ENCODE data around the gene GCK.

The GCK gene

DNA sequence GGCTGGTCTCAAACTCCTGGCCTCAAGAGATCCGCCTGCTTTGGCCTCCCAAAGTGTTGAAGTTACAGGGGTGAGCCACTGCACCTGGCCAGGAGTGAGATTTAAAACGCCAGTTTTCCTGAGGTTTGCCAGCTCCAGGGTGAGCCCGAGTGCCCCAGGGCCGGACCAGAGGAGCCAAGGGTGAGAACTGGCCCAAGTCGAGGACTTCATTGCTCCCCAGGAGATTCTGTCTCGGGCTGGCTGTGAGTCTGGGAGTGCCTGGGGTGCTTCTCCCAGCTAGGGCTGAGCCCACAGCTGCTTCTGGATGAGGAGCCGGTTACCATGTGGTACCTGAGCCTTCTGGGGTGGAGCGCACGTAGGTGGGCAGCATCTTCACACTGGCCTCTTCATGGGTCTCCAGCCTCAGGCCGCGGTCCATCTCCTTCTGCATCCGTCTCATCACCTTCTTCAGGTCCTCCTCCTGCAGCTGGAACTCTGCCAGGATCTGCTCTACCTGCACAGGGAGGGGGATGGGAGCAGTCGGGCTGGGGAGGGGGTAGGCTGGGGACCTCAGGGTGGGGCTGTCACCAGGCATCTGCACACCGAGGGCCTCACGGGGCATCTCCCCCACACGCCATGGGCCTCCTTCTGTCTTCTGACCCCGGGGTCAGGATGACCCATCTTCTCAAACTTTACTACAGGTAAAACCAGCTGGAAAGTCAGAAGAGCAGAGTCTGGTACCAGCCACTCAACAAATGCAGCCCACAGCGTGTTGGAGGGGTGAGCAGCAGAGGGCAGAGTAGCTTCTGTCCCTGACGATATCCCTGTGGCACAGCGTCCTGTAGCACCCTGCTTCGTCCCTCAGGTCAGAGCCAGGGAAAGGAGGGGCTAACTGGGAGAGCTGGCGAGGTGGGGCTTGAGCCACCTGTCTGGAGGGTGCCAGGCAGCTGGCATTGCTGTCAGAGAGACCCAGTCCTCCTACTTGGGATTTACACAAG, 36.0 kb downstream of the GCK start:
- ATAC-seq: no peak
- no peak for TF ChIP-seq ZFP3 (CRISPR knock-in tag; IDR thresholded peaks at IDR 0.05)
- TF ChIP-seq, protein P1, sequence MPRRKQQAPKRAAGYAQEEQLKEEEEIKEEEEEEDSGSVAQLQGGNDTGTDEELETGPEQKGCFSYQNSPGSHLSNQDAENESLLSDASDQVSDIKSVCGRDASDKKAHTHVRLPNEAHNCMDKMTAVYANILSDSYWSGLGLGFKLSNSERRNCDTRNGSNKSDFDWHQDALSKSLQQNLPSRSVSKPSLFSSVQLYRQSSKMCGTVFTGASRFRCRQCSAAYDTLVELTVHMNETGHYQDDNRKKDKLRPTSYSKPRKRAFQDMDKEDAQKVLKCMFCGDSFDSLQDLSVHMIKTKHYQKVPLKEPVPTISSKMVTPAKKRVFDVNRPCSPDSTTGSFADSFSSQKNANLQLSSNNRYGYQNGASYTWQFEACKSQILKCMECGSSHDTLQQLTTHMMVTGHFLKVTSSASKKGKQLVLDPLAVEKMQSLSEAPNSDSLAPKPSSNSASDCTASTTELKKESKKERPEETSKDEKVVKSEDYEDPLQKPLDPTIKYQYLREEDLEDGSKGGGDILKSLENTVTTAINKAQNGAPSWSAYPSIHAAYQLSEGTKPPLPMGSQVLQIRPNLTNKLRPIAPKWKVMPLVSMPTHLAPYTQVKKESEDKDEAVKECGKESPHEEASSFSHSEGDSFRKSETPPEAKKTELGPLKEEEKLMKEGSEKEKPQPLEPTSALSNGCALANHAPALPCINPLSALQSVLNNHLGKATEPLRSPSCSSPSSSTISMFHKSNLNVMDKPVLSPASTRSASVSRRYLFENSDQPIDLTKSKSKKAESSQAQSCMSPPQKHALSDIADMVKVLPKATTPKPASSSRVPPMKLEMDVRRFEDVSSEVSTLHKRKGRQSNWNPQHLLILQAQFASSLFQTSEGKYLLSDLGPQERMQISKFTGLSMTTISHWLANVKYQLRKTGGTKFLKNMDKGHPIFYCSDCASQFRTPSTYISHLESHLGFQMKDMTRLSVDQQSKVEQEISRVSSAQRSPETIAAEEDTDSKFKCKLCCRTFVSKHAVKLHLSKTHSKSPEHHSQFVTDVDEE (CRISPR knock-in tag; IDR thresholded peaks at IDR 0.05): no peak
- no peak for TF ChIP-seq ARNTL (CRISPR knock-in tag; IDR thresholded peaks at IDR 0.05; ENCODE audit: borderline replicate concordance, low read depth)
- TF ChIP-seq ZFP30 (CRISPR knock-in tag; IDR thresholded peaks at IDR 0.05): no peak

DNA sequence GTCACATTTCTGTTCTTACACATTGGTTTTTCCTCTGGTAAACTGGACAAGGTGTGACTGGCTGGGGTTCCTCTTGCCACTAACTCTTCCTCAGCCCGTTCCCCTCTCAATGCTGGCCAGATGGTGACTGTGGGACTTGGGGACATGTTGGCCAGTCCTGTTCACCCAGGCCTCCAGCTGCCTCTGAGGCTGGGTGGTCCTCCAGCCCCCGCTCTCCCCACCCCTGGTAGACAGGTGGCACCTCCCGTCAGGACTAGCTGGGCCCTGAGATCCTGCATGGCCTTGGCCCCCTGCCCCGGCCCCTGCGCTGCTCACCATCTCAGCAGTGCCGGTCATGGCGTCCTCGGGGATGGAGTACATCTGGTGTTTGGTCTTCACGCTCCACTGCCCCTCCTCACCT, 37.3 kb downstream of the GCK start:
- TF ChIP-seq BACH2 (CRISPR knock-in tag; IDR thresholded peaks at IDR 0.05; ENCODE audit: borderline replicate concordance): no peak
- TF ChIP-seq ZNF565 (CRISPR knock-in tag; conservative IDR thresholded peaks at IDR 0.05; ENCODE audit: low read depth): no peak
- TF ChIP-seq ZNF8 (CRISPR knock-in tag; IDR thresholded peaks at IDR 0.05): no peak
- no peak for TF ChIP-seq ISL1 (CRISPR knock-in tag; IDR thresholded peaks at IDR 0.05)
- TF ChIP-seq, protein P2, sequence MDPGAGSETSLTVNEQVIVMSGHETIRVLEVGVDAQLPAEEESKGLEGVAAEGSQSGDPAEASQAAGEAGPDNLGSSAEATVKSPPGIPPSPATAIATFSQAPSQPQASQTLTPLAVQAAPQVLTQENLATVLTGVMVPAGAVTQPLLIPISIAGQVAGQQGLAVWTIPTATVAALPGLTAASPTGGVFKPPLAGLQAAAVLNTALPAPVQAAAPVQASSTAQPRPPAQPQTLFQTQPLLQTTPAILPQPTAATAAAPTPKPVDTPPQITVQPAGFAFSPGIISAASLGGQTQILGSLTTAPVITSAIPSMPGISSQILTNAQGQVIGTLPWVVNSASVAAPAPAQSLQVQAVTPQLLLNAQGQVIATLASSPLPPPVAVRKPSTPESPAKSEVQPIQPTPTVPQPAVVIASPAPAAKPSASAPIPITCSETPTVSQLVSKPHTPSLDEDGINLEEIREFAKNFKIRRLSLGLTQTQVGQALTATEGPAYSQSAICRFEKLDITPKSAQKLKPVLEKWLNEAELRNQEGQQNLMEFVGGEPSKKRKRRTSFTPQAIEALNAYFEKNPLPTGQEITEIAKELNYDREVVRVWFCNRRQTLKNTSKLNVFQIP (CRISPR knock-in tag; IDR thresholded peaks at IDR 0.05; ENCODE audit: borderline replicate concordance, low read depth): no peak
- no peak for TF ChIP-seq PPARA (CRISPR knock-in tag; IDR thresholded peaks at IDR 0.05; ENCODE audit: borderline replicate concordance)
- TF ChIP-seq ZFP30 (CRISPR knock-in tag; IDR thresholded peaks at IDR 0.05): no peak
- no peak for TF ChIP-seq OSR1 (CRISPR knock-in tag; IDR thresholded peaks at IDR 0.05)
- TF ChIP-seq TCF4 (CRISPR knock-in tag; IDR thresholded peaks at IDR 0.05; ENCODE audit: borderline replicate concordance): no peak
- no peak for TF ChIP-seq TOX (CRISPR knock-in tag; IDR thresholded peaks at IDR 0.05; ENCODE audit: borderline replicate concordance)
- no peak for TF ChIP-seq SNAI2 (CRISPR knock-in tag; IDR thresholded peaks at IDR 0.05)
- ATAC-seq: no peak

DNA sequence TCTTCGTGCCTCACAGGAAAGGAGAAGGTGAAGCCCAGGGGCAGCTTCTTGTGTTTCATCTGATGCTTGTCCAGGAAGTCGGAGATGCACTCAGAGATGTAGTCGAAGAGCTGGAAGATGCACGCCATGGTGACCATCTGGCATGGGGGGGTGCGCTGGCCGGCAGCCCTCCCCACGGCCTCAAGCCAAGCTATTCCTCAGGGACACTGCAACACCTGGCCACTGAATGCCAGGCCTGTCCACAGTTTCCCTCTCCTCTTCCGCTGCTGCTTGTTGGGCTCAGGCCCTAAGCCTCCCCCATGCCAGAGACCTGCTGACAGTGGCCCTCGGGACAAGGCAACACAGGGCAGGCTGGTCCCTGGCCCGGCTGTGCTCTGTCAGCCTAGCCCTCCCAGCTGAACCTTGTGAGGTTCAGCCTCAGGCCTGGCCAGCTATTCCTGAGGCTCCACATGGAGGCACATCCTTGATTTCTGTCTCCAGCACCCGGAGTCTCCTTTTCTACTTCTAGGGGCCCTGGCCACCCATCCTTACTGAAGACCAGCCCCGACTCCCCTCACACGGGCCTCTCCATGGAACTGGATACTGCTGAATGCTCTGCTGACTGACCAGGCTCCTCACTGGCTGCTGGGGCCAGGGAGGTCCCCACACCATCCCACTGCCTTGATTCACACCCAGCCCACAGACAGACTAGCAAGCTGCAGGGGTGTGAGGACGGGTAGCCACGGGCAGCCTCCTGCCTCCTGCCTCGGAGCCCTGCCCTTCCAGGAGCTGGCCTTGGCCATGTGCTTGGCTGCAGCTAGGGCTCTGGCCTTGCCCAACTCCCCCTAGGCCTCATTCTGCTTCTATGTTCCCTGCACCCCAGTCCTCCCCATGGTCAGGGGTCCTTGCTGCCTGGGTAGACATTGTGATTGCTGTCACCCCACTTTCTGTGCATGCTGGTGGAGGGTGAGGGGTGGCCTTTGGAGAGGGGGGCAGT, 38.0 kb downstream of the GCK start:
- TF ChIP-seq PPARA (CRISPR knock-in tag; IDR thresholded peaks at IDR 0.05; ENCODE audit: borderline replicate concordance) (no peak), ESRRG (CRISPR knock-in tag; IDR thresholded peaks at IDR 0.05) (no peak), OSR1 (CRISPR knock-in tag; IDR thresholded peaks at IDR 0.05) (no peak), ISL1 (CRISPR knock-in tag; IDR thresholded peaks at IDR 0.05) (no peak), BACH2 (CRISPR knock-in tag; IDR thresholded peaks at IDR 0.05; ENCODE audit: borderline replicate concordance) (no peak), ZFP30 (CRISPR knock-in tag; IDR thresholded peaks at IDR 0.05) (no peak), TOX (CRISPR knock-in tag; IDR thresholded peaks at IDR 0.05; ENCODE audit: borderline replicate concordance) (no peak), ARNTL (CRISPR knock-in tag; IDR thresholded peaks at IDR 0.05; ENCODE audit: borderline replicate concordance, low read depth) (no peak), RARB (CRISPR knock-in tag; IDR thresholded peaks at IDR 0.05) (no peak), SNAI2 (CRISPR knock-in tag; IDR thresholded peaks at IDR 0.05) (no peak), ZNF565 (CRISPR knock-in tag; conservative IDR thresholded peaks at IDR 0.05; ENCODE audit: low read depth) (no peak), ZNF70 (CRISPR knock-in tag; IDR thresholded peaks at IDR 0.05) (no peak), ZC3H10 (CRISPR knock-in tag; IDR thresholded peaks at IDR 0.05) (no peak)
- TF ChIP-seq, protein P3, sequence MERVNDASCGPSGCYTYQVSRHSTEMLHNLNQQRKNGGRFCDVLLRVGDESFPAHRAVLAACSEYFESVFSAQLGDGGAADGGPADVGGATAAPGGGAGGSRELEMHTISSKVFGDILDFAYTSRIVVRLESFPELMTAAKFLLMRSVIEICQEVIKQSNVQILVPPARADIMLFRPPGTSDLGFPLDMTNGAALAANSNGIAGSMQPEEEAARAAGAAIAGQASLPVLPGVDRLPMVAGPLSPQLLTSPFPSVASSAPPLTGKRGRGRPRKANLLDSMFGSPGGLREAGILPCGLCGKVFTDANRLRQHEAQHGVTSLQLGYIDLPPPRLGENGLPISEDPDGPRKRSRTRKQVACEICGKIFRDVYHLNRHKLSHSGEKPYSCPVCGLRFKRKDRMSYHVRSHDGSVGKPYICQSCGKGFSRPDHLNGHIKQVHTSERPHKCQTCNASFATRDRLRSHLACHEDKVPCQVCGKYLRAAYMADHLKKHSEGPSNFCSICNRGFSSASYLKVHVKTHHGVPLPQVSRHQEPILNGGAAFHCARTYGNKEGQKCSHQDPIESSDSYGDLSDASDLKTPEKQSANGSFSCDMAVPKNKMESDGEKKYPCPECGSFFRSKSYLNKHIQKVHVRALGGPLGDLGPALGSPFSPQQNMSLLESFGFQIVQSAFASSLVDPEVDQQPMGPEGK (CRISPR knock-in tag; IDR thresholded peaks at IDR 0.05; ENCODE audit: borderline replicate concordance): no peak
- TF ChIP-seq, protein P4, sequence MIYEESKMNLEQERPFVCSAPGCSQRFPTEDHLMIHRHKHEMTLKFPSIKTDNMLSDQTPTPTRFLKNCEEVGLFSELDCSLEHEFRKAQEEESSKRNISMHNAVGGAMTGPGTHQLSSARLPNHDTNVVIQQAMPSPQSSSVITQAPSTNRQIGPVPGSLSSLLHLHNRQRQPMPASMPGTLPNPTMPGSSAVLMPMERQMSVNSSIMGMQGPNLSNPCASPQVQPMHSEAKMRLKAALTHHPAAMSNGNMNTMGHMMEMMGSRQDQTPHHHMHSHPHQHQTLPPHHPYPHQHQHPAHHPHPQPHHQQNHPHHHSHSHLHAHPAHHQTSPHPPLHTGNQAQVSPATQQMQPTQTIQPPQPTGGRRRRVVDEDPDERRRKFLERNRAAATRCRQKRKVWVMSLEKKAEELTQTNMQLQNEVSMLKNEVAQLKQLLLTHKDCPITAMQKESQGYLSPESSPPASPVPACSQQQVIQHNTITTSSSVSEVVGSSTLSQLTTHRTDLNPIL (CRISPR knock-in tag; IDR thresholded peaks at IDR 0.05; ENCODE audit: low read depth): no peak
- TF ChIP-seq, protein P2 (CRISPR knock-in tag; IDR thresholded peaks at IDR 0.05; ENCODE audit: borderline replicate concordance, low read depth): no peak
- TF ChIP-seq, protein P5, sequence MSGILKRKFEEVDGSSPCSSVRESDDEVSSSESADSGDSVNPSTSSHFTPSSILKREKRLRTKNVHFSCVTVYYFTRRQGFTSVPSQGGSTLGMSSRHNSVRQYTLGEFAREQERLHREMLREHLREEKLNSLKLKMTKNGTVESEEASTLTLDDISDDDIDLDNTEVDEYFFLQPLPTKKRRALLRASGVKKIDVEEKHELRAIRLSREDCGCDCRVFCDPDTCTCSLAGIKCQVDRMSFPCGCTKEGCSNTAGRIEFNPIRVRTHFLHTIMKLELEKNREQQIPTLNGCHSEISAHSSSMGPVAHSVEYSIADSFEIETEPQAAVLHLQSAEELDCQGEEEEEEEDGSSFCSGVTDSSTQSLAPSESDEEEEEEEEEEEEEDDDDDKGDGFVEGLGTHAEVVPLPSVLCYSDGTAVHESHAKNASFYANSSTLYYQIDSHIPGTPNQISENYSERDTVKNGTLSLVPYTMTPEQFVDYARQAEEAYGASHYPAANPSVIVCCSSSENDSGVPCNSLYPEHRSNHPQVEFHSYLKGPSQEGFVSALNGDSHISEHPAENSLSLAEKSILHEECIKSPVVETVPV (CRISPR knock-in tag; IDR thresholded peaks at IDR 0.05): no peak
- no peak for ATAC-seq
